OCI-LY1 (cell line): ENCODE measurements around the gene KRTAP5-10.
"Not testable (repeated sequence)": the region's sequence is repeated elsewhere in the genome, so short reads cannot be mapped to it uniquely, and the experiment has no call there.

Experiments used
- H2AFZ ChIP-seq: fragments of 200-600 bp; sonication (generic), shearing (Covaris generic); 2 replicates; pipeline ENCODE4 v1.6.0; 2014; ENCODE audit warnings: antibody characterized with exemption, mild to moderate bottlenecking, low read length
- H3F3A ChIP-seq: fragments of 200-600 bp; sonication (generic), shearing (Covaris generic); 2 replicates; pipeline ENCODE4 v1.6.0; 2014; ENCODE audit warnings: mild to moderate bottlenecking, antibody characterized with exemption, low read length, moderate library complexity; ENCODE audit not compliant: insufficient read depth
- H3K27ac ChIP-seq: fragments of 200-600 bp; sonication (generic); 2 replicates; pipeline ENCODE4 v1.5.1; 2014; ENCODE audit warnings: low read length, mixed run types, mild to moderate bottlenecking, low read depth; ENCODE audit not compliant: poor library complexity, severe bottlenecking
- H3K27me3 ChIP-seq: fragments of 200-600 bp; sonication (generic); 2 replicates; pipeline ENCODE4 v1.6.0; 2014; ENCODE audit warnings: antibody characterized with exemption, mild to moderate bottlenecking, low read length, moderate library complexity; ENCODE audit not compliant: insufficient read depth
- H3K36me3 ChIP-seq: fragments of 200-600 bp; sonication (generic); 2 replicates; pipeline ENCODE4 v1.6.1; 2014; ENCODE audit warnings: mild to moderate bottlenecking, antibody characterized with exemption, low read length, moderate library complexity, mixed read lengths; ENCODE audit not compliant: insufficient read depth
- H3K4me1 ChIP-seq: fragments of 200-600 bp; sonication (generic); 2 replicates; pipeline ENCODE4 v1.5.1; 2014; ENCODE audit warnings: mild to moderate bottlenecking, low read length, moderate library complexity; ENCODE audit not compliant: insufficient read depth, severe bottlenecking
- H3K4me2 ChIP-seq: fragments of 200-600 bp; sonication (generic), shearing (Covaris generic); 2 replicates; pipeline ENCODE4 v1.6.1; 2014; ENCODE audit warnings: low read length
- H3K4me3 ChIP-seq: fragments of 200-600 bp; sonication (generic); 2 replicates; pipeline ENCODE4 v1.5.1; 2014; ENCODE audit warnings: low read length, low read depth, mild to moderate bottlenecking, mixed read lengths; ENCODE audit not compliant: poor library complexity, severe bottlenecking
- H3K79me2 ChIP-seq: fragments of 200-600 bp; shearing (Covaris generic); 2 replicates; pipeline ENCODE4 v1.6.1; 2016; ENCODE audit warnings: mixed run types, low read length, mixed read lengths; ENCODE audit not compliant: insufficient read depth
- H3K9ac ChIP-seq: fragments of 200-600 bp; sonication (generic), shearing (Covaris generic); 2 replicates; pipeline ENCODE4 v1.6.1; 2014; ENCODE audit warnings: mild to moderate bottlenecking, low read length, mixed read lengths
- H3K9me2 ChIP-seq: fragments of 200-600 bp; sonication (generic), shearing (Covaris generic); 2 replicates; pipeline ENCODE4 v1.6.1; 2014; ENCODE audit warnings: low read depth, mild to moderate bottlenecking, low read length, mixed read lengths
- H3K9me3 ChIP-seq: fragments of 200-600 bp; shearing (Covaris generic); 2 replicates; pipeline ENCODE4 v1.6.1; 2014; ENCODE audit warnings: low read length, mixed read lengths
- H4K20me1 ChIP-seq: fragments of 200-600 bp; sonication (generic), shearing (Covaris generic); 2 replicates; pipeline ENCODE4 v1.6.0; 2016; ENCODE audit warnings: mild to moderate bottlenecking, low read length; ENCODE audit not compliant: insufficient read depth

Gene KRTAP5-10

DNA sequence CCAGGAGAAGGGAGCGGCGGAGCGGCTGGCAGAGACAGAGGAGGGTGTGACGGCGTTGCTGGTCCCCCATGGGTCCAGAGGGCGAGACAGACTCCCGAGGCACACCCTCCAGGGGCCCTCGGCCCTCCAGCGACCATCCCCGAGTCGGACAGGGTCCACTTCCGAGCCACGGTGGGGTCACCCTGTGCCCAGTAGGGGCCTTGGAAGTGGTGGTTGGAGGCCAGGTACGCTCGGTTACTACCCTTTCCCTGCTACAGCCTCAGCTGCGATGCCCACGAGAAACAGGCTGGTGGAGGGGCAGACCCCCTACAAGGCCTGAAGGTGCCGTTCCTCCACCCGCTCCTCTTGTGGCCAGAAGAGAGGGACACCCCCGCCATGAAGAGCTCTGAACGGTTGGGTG lies 42.9 kb downstream of the KRTAP5-10 start:
- not testable (repeated sequence) for H2AFZ ChIP-seq, H3K27me3 ChIP-seq, H4K20me1 ChIP-seq, H3K79me2 ChIP-seq, H3K4me2 ChIP-seq, H3K36me3 ChIP-seq, H3K9me2 ChIP-seq, H3F3A ChIP-seq, H3K4me3 ChIP-seq, H3K27ac ChIP-seq, H3K4me1 ChIP-seq, H3K9me3 ChIP-seq, H3K9ac ChIP-seq

DNA sequence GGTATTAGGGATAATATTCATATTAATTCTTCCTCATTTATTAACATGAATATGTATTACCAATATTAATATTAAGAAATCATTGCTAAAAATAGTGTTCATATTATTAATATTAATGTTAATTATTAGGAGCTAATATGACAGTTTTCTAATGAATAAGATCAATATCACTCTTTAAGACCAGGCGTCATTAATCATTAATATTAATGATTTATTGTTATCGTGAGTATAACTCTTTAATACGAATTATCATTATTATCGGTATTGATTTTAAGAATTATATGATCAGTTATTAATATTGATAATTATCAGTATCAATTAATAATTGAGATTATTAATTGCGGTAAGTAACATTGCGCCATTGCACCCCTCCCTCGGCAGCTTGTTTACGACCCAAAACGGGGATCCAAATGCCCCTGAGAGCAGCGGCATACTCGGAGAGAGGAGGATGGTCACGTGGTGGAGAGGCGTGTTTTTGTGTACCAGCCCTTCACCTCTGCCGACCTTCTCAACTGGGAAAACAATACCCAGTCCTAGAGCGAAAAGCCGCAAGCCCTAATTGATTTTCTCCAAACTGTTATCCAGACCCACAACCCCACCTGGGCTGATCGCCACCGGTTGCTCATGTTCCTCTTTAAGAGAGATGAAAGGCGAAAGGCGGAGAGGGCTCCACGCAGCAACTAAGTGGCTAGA lies 46.0 kb downstream of the KRTAP5-10 start:
- H2AFZ ChIP-seq, H3K9me3 ChIP-seq, H3K9ac ChIP-seq: not testable (repeated sequence)

DNA sequence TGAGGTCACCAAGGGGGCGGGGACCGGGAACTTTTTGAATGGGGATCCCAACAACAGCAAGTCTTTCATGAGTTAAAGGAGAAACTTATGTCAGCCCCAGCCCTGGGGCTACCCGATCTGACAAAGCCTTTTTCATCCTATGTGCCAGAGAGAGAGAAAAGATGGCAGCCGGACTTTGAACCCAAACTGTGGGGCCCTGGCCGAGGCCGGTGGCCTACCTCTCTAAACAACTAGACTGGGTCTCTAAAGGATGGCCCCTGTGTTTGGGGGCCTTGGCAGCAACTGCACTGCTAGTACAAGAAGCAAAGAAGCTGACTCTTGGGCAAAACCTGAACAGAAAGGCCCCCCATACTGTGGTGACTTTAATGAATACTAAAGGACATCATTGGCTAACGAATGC lies 48.6 kb downstream of the KRTAP5-10 start:
- H3F3A ChIP-seq, H3K27ac ChIP-seq, H3K4me2 ChIP-seq, H3K27me3 ChIP-seq, H3K9me2 ChIP-seq, H3K4me1 ChIP-seq, H3K9me3 ChIP-seq, H3K79me2 ChIP-seq, H4K20me1 ChIP-seq, H2AFZ ChIP-seq, H3K4me3 ChIP-seq, H3K36me3 ChIP-seq, H3K9ac ChIP-seq: not testable (repeated sequence)

More for the DNA sequence above, 46.0 kb downstream of the KRTAP5-10 start:
- H3K27ac ChIP-seq, H3K9me2 ChIP-seq, H3K4me3 ChIP-seq, H4K20me1 ChIP-seq, H3K79me2 ChIP-seq, H3K4me2 ChIP-seq, H3K4me1 ChIP-seq, H3F3A ChIP-seq, H3K27me3 ChIP-seq, H3K36me3 ChIP-seq: not testable (repeated sequence)

DNA sequence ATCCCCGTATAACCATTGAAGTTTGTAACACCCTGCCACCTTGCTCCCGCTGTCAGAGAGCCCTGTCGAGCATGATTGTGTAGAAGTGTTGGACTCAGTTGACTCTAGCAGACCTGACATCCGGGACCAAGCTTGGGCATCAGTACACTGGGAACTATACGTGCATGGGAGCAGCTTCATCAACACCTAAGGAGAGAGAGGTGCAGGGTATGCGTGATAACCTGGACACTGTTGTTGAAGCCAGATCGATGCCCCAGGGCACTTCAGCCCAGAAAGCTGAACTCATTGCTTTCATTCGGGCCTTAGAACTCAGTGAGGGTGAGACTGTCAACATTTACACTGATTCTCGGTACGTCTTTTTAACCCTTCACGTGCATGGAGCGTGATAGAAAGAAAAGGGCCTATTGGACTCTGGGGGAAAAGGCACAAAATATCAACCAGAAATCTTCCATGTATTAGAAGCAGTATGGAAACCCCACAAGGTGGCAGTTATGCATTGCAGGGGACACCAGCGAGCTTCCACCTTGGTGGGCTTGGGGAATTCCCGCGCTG lies 49.1 kb downstream of the KRTAP5-10 start:
- H2AFZ ChIP-seq, result not testable (repeated sequence)

DNA sequence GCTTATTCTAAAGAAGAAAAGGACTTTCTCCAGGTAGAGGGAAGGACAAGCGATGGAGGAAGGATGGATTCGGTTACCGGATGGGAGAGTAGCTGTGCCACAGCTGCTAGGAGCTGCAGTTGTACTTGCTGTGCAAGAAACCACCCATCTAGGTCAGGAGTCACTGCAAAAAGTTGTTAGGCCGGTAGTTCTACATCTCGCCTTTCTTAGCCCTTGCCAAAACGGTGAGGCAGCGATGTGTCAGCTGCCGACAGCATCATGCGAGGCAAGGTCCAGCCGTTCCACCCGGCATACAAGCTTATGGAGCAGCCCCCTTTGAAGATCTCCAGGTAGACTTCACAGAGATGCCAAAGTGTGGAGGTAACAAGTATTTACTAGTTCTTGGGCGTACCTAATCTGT lies 49.6 kb downstream of the KRTAP5-10 start:
- not testable (repeated sequence) for H3K27me3 ChIP-seq, H3K9me2 ChIP-seq, H3K4me1 ChIP-seq, H3F3A ChIP-seq, H4K20me1 ChIP-seq, H3K4me3 ChIP-seq, H3K9ac ChIP-seq, H3K27ac ChIP-seq, H3K9me3 ChIP-seq, H3K36me3 ChIP-seq, H2AFZ ChIP-seq, H3K79me2 ChIP-seq, H3K4me2 ChIP-seq

More for the DNA sequence above, 49.1 kb downstream of the KRTAP5-10 start:
- not testable (repeated sequence) for H3K4me2 ChIP-seq, H3K9me3 ChIP-seq, H3F3A ChIP-seq, H3K27ac ChIP-seq, H3K4me1 ChIP-seq, H3K4me3 ChIP-seq, H4K20me1 ChIP-seq, H3K79me2 ChIP-seq, H3K36me3 ChIP-seq, H3K9me2 ChIP-seq, H3K27me3 ChIP-seq, H3K9ac ChIP-seq
